ENCODE results near the gene IL3RA. TPM values are rescaled to one million over a fixed set of nuclear protein-coding genes. Genes with fewer than 3 reads are reported as not detected.

Gene IL3RA
- total and polyA plus RNA-seq, 2 of the 8 experiments (the other 6 are each of a cell fraction or from before 2014, with no cell fraction given) = 0.11 TPM; not detected in 1

GRCh38 chrX:1407035-1407434 is 70.5 kb downstream of the IL3RA start (continued):
- no peak for TF ChIP-seq CHD7 (IDR thresholded peaks at IDR 0.05; ENCODE audit: insufficient replicate concordance, low read length)
- TF ChIP-seq BRCA1 (IDR thresholded peaks at IDR 0.05; ENCODE audit: low read depth, low read length) = no peak
- TF ChIP-seq SRF (IDR thresholded peaks at IDR 0.05; ENCODE audit: low read depth, low read length) = no peak
- TF ChIP-seq CEBPB (IDR thresholded peaks at IDR 0.05; ENCODE audit: low read depth, low read length) = no peak
- TF ChIP-seq BCL11A (IDR thresholded peaks at IDR 0.05; ENCODE audit: low read depth in 2 of 2, low read length in 2 of 2) = no peak
- TF ChIP-seq SP4 (IDR thresholded peaks at IDR 0.05; ENCODE audit: low read length) = no peak
- TF ChIP-seq JUND (IDR thresholded peaks at IDR 0.05; ENCODE audit: low read length) = no peak
- TF ChIP-seq RXRA (IDR thresholded peaks at IDR 0.05; ENCODE audit: insufficient read depth, low read depth, low read length) = no peak
- TF ChIP-seq KDM4A (IDR thresholded peaks at IDR 0.05; ENCODE audit: low read depth, low read length, severe bottlenecking) = no peak
- no peak for TF ChIP-seq YY1 (IDR thresholded peaks at IDR 0.05; ENCODE audit: low read depth, low read length)
- no peak for TF ChIP-seq KDM5A (IDR thresholded peaks at IDR 0.05; ENCODE audit: low read length)

Measured in H1 (cell line).